Caco-2 (cell line): Measurements from ENCODE around the gene NT5E. TPM values are rescaled to one million over a fixed set of nuclear protein-coding genes. Genes with fewer than 3 reads are reported as not detected.

Experiments used
- BruUV-seq: library from RNA; stranded (reverse); fragments of 400-500 nt; replicated peaks from 2 replicates; lab custom pipeline; 2021; lab: Mats Ljungman, UMichigan
- CTCF ChIA-PET: fragments of 300-600 bp; sonication (Branson Sonifier 250); formaldehyde crosslinking; loops from one replicate; lab custom pipeline; 2022; ENCODE audit warnings: antibody characterized with exemption; lab: Charles Lee
- POLR2A ChIA-PET: fragments of 300-600 bp; sonication (Branson Sonifier 250); formaldehyde crosslinking; loops from one replicate; lab custom pipeline; 2022; ENCODE audit warnings: antibody characterized with exemption; lab: Charles Lee
- DNase-seq, 2 experiments: peaks; one replicate each; pipeline versions ENCODE4 v3.0.0 to v3.0.0-alpha.2; 2020 to 2022
- H3K27me3 ChIP-seq: replicated peaks from 2 replicates; pipeline ENCODE4 v1.6.0; 2011; ENCODE audit warnings: low read length; ENCODE audit not compliant: control insufficient read depth, insufficient read depth
- H3K36me3 ChIP-seq: 2 replicates; pipeline ENCODE4 v1.5.1; 2011; ENCODE audit warnings: low read length; ENCODE audit not compliant: control insufficient read depth, insufficient read depth
- H3K4me1 ChIP-seq: fragments of 250-450 bp; sonication (Bioruptor Pico); 2 replicates; pipeline ENCODE4 v1.5.1; 2020; ENCODE audit warnings: mild to moderate bottlenecking
- H3K4me3 ChIP-seq: 2 replicates; pipeline ENCODE4 v1.5.1; 2011; ENCODE audit warnings: low read depth, mild to moderate bottlenecking, control low read depth, low read length
- H3K9me3 ChIP-seq: fragments of 250-450 bp; sonication (Bioruptor Pico); 2 replicates; pipeline ENCODE4 v1.5.1; 2020; ENCODE audit warnings: mild to moderate bottlenecking, moderate library complexity
- H3K27ac Mint-ChIP-seq: one replicate; pipeline ENCODE4 v1.8.0; 2022; ENCODE audit warnings: mixed read lengths; ENCODE audit not compliant: unreplicated experiment
- H3K27me3 Mint-ChIP-seq: one replicate; pipeline ENCODE4 v1.8.0; 2022; ENCODE audit warnings: mixed read lengths; ENCODE audit not compliant: insufficient read depth, unreplicated experiment
- H3K36me3 Mint-ChIP-seq: one replicate; pipeline ENCODE4 v1.8.0; 2022; ENCODE audit warnings: mild to moderate bottlenecking, mixed read lengths; ENCODE audit not compliant: insufficient read depth, unreplicated experiment
- H3K4me1 Mint-ChIP-seq: one replicate; pipeline ENCODE4 v1.8.0; 2022; ENCODE audit warnings: low read depth, mixed read lengths; ENCODE audit not compliant: unreplicated experiment
- H3K4me3 Mint-ChIP-seq: one replicate; pipeline ENCODE4 v1.8.0; 2022; ENCODE audit warnings: mild to moderate bottlenecking, moderate library complexity, mixed read lengths; ENCODE audit not compliant: unreplicated experiment
- H3K9me3 Mint-ChIP-seq: one replicate; pipeline ENCODE4 v1.8.0; 2022; ENCODE audit warnings: mixed read lengths; ENCODE audit not compliant: unreplicated experiment
- CTCF ChIP-seq, 2 experiments: fragments of 200-600 bp in 1 of 2; IDR thresholded peaks; 1 replicate in 1 of 2; 2 replicates in 1 of 2; pipeline versions ENCODE4 v1.5.1 to v1.8.0; 2011 to 2022; ENCODE audit warnings: antibody characterized with exemption in 1 of 2, control low read depth in 1 of 2, inconsistent platforms in 1 of 2, low read depth in 1 of 2, low read length in 1 of 2, mild to moderate bottlenecking in 1 of 2, moderate library complexity in 1 of 2; ENCODE audit not compliant: insufficient read depth in 1 of 2, severe bottlenecking in 1 of 2, unreplicated experiment in 1 of 2
- intact Hi-C: fragments of 100-400 bp; cut with micrococcal nuclease; formaldehyde crosslinking; loops from one replicate; pipeline ENCODE4 v1.10.0; 2022; ENCODE audit not compliant: unreplicated experiment
- total RNA-seq: library from RNA; stranded (reverse); gene quantifications from 2 replicates; pipeline ENCODE4 v1.2.3, GENCODE V29; 2022

Gene NT5E
- total RNA-seq, 1 experiment from 2014 or later = 1.0 TPM

DNA sequence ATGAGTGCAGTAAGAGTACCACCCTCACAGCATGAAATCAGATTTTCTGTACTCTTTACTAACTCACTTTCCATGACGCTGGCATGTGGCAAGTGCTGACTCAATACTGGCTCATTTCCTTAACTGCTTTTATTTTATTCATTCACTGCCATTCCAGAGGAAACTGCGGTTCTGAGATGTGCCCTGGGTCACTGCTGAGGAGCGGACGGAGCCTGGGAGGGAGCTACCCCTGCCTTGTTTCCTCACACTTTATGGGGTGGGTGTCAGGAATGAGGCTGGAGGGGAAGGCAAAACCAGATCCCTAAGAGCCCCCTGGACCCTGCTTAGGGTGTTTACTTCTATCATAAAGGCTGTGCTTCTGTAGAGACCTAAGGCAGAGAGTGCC is 14.4 kb downstream of the NT5E start:
- Mint-ChIP-seq H3K4me1 (peaks cover 6% of the 10 kb centered on the region), H3K36me3 (no peaks in the 10 kb centered on the region), H3K4me3 (no peak overlapping the region), H3K9me3 (no peaks in the 10 kb centered on the region), H3K27me3 (no peaks in the 10 kb centered on the region), H3K27ac (no peak overlapping the region)
- DNase-seq = no peak
- no peak overlapping the region for H3K4me3 ChIP-seq
- CTCF ChIA-PET = interaction anchor here (0.7 kb wide), 1 partner anchor 103 kb away, joined by 6 read pairs; no protein-coding TSS in a partner anchor
- POLR2A ChIA-PET = no interaction called here
- no peak for TF ChIP-seq CTCF (IDR thresholded peaks at IDR 0.05; ENCODE audit: insufficient read depth in 1 of 2, low read depth in 1 of 2, low read length in 1 of 2, severe bottlenecking in 1 of 2, unreplicated experiment in 1 of 2)
- no peaks in the 10 kb centered on the region for H3K4me1 ChIP-seq
- no peaks in the 10 kb centered on the region for H3K27me3 ChIP-seq
- no peaks in the 10 kb centered on the region for H3K9me3 ChIP-seq
- no TSS peak for BruUV-seq
- intact Hi-C loops = no loop called here
- no peaks in the 10 kb centered on the region for H3K36me3 ChIP-seq

DNA sequence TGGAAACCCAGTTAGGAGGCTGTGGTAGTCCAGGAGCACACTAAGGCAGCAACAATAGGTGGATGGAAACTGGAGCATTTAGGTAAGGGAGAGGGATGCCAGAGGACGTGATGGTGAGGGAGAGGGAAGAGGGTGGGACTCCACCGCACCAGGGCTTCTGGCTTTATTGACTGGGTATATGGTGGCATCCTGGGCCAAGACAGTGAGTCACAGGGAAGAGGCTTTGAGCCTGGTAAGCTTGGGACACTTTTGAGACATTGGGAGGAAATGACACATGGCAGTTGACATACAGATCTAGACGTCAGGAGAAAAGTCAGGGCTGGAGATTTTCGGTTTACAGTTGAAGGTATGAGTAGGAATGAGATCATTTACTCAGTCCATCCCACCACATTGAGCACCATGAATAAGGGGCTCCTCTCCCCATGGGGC is 14.9 kb downstream of the NT5E start:
- CTCF ChIA-PET = no interaction called here
- DNase-seq = no peak
- POLR2A ChIA-PET = interaction anchor here (0.6 kb wide), 1 partner anchor 60 kb away, joined by 3 read pairs; no protein-coding TSS in a partner anchor
- H3K4me3 Mint-ChIP-seq = no peak overlapping the region
- no peaks in the 10 kb centered on the region for H3K27me3 ChIP-seq
- no peaks in the 10 kb centered on the region for H3K9me3 Mint-ChIP-seq
- no peak overlapping the region for H3K4me3 ChIP-seq
- H3K36me3 Mint-ChIP-seq = no peaks in the 10 kb centered on the region
- TF ChIP-seq CTCF (IDR thresholded peaks at IDR 0.05; ENCODE audit: insufficient read depth in 1 of 2, low read depth in 1 of 2, low read length in 1 of 2, severe bottlenecking in 1 of 2, unreplicated experiment in 1 of 2) = no peak
- no TSS peak for BruUV-seq
- H3K4me1 Mint-ChIP-seq = peaks cover 6% of the 10 kb centered on the region
- no peaks in the 10 kb centered on the region for H3K27me3 Mint-ChIP-seq
- no peak overlapping the region for H3K27ac Mint-ChIP-seq
- intact Hi-C loops = no loop called here
- no peaks in the 10 kb centered on the region for H3K4me1 ChIP-seq
- no peaks in the 10 kb centered on the region for H3K9me3 ChIP-seq
- no peaks in the 10 kb centered on the region for H3K36me3 ChIP-seq

DNA sequence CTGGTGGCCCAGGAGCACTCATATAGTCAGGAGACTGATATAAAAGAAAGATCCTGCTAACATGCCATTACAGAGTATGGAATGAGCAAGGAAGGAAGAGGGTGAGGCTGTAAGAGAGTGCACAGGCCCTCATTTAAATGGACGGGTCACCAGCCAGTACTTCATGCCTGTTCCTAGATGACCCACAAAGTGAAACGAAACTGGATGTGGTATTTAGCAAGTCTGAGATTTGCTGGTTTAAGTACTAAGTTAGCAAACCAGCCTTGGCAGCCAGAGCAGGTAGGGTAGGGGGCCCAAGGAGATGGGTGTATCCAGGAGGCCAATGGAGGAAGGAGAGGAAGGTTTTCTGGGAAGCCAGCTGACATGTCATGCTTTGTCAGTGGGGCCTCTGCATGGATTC is 15.9 kb downstream of the NT5E start:
- no TSS peak for BruUV-seq
- no peaks in the 10 kb centered on the region for H3K27me3 ChIP-seq
- POLR2A ChIA-PET = no interaction called here
- Mint-ChIP-seq H3K27ac (no peak overlapping the region), H3K27me3 (no peaks in the 10 kb centered on the region), H3K36me3 (no peaks in the 10 kb centered on the region), H3K9me3 (no peaks in the 10 kb centered on the region), H3K4me3 (no peak overlapping the region), H3K4me1 (peaks cover 6% of the 10 kb centered on the region)
- H3K4me3 ChIP-seq = no peak overlapping the region
- no peak for DNase-seq
- no peaks in the 10 kb centered on the region for H3K9me3 ChIP-seq
- no peak for TF ChIP-seq CTCF (IDR thresholded peaks at IDR 0.05; ENCODE audit: insufficient read depth in 1 of 2, low read depth in 1 of 2, low read length in 1 of 2, severe bottlenecking in 1 of 2, unreplicated experiment in 1 of 2)
- no peaks in the 10 kb centered on the region for H3K4me1 ChIP-seq
- intact Hi-C loops = no loop called here
- no peaks in the 10 kb centered on the region for H3K36me3 ChIP-seq
- CTCF ChIA-PET = no interaction called here
